Hepatocyte (in vitro differentiated cells): ENCODE data around the gene NFILZ. TPM values are rescaled to one million over a fixed set of nuclear protein-coding genes. Genes with fewer than 3 reads are reported as not detected.
"Not testable (repeated sequence)": the region's sequence is repeated elsewhere in the genome, so short reads cannot be mapped to it uniquely, and the experiment has no call there.

Experiments
- DNase-seq: peaks from one replicate; pipeline ENCODE4 v3.0.0-alpha.2; 2016; ENCODE audit warnings: low spot score
- H2AFZ ChIP-seq: fragments of 200-600 bp; sonication (generic); 2 replicates; pipeline ENCODE4 v1.6.0; 2016; ENCODE audit warnings: antibody characterized with exemption, mild to moderate bottlenecking
- H3K27ac ChIP-seq: fragments of 200-600 bp; sonication (generic); 2 replicates; pipeline ENCODE4 v1.5.1; 2016; ENCODE audit warnings: mild to moderate bottlenecking
- H3K27me3 ChIP-seq: fragments of 200-600 bp; sonication (generic); 2 replicates; pipeline ENCODE4 v1.6.1; 2016
- H3K36me3 ChIP-seq: fragments of 200-600 bp; sonication (generic); replicated peaks from 2 replicates; pipeline ENCODE4 v1.5.1; 2016; ENCODE audit warnings: low read depth; ENCODE audit not compliant: insufficient read depth
- H3K4me1 ChIP-seq: fragments of 200-600 bp; sonication (generic); 2 replicates; pipeline ENCODE4 v1.5.1; 2016; ENCODE audit warnings: mild to moderate bottlenecking, moderate library complexity; ENCODE audit not compliant: insufficient read depth
- H3K4me2 ChIP-seq: fragments of 200-600 bp; sonication (generic); 2 replicates; pipeline ENCODE4 v1.6.0; 2016
- H3K4me3 ChIP-seq: fragments of 200-600 bp; sonication (generic); 2 replicates; pipeline ENCODE4 v1.5.1; 2016; ENCODE audit warnings: mild to moderate bottlenecking
- H3K79me2 ChIP-seq: fragments of 200-600 bp; sonication (generic); 2 replicates; pipeline ENCODE4 v1.6.0; 2017; ENCODE audit warnings: mild to moderate bottlenecking
- H3K9me2 ChIP-seq: fragments of 200-600 bp; sonication (generic); replicated peaks from 2 replicates; pipeline ENCODE4 v1.6.0; 2017; ENCODE audit warnings: mild to moderate bottlenecking; ENCODE audit not compliant: insufficient read depth
- H3K9me3 ChIP-seq: fragments of 200-600 bp; sonication (generic); 2 replicates; pipeline ENCODE4 v1.5.1; 2016; ENCODE audit warnings: low read depth, mild to moderate bottlenecking
- H4K20me1 ChIP-seq: fragments of 200-600 bp; sonication (generic); 2 replicates; pipeline ENCODE4 v1.6.0; 2016; ENCODE audit warnings: mild to moderate bottlenecking; ENCODE audit not compliant: insufficient read depth, poor library complexity, severe bottlenecking
- EZH2 ChIP-seq: fragments of 200-600 bp; sonication (generic); IDR thresholded peaks from 2 replicates; pipeline ENCODE4 v1.6.1; 2016; ENCODE audit warnings: antibody characterized with exemption, mild to moderate bottlenecking, borderline replicate concordance
- EZH2phosphoT487 ChIP-seq: fragments of 200-600 bp; sonication (generic); IDR thresholded peaks from one replicate; pipeline ENCODE4 v1.6.1; 2018; ENCODE audit warnings: antibody characterized with exemption, mild to moderate bottlenecking, low read depth, moderate library complexity; ENCODE audit not compliant: unreplicated experiment, severe bottlenecking
- WGBS: methylation state at CpG from one replicate; pipeline ENCODE4 v1.1.6; 2016; ENCODE audit warnings: low lambda C conversion rate; ENCODE audit errors: missing lambda C conversion rate; 5-methylcytosine and 5-hydroxymethylcytosine counted together
- polyA plus RNA-seq: library from polyadenylated mRNA; unstranded; fragments of >200 nt; fragmentation: Nextera tagmentation; extraction: Ambion mirVana; gene quantifications from 2 replicates; pipeline ENCODE4 v1.2.1, GENCODE V29; 2016
- total RNA-seq: library from RNA; depleted of rRNA; stranded (reverse); fragments of >200 nt; gene quantifications from 2 replicates; pipeline ENCODE4 v1.2.3, GENCODE V29; 2014
- TF ChIP-seq, protein P1 (sequence below): fragments of 200-600 bp; sonication (generic); IDR thresholded peaks from 2 replicates; pipeline ENCODE4 v1.5.1; 2016; ENCODE audit warnings: antibody characterized with exemption, mild to moderate bottlenecking; ENCODE audit not compliant: poor library complexity

Gene NFILZ
- total and polyA plus RNA-seq, 2 experiments from 2014 or later = not detected

GRCh38 chr19:8622886-8623285 lies 7.5 kb upstream of the NFILZ start:
- 67% methylated on average over 4 of the region's 4 CpGs for WGBS
- H3K4me2 ChIP-seq, H3K9me2 ChIP-seq, H3K4me1 ChIP-seq, H3K4me3 ChIP-seq, DNase-seq, H3K27me3 ChIP-seq, H3K36me3 ChIP-seq, H2AFZ ChIP-seq, H3K79me2 ChIP-seq, H3K9me3 ChIP-seq, H3K27ac ChIP-seq, H4K20me1 ChIP-seq: not testable (repeated sequence)
- TF ChIP-seq, protein P1, sequence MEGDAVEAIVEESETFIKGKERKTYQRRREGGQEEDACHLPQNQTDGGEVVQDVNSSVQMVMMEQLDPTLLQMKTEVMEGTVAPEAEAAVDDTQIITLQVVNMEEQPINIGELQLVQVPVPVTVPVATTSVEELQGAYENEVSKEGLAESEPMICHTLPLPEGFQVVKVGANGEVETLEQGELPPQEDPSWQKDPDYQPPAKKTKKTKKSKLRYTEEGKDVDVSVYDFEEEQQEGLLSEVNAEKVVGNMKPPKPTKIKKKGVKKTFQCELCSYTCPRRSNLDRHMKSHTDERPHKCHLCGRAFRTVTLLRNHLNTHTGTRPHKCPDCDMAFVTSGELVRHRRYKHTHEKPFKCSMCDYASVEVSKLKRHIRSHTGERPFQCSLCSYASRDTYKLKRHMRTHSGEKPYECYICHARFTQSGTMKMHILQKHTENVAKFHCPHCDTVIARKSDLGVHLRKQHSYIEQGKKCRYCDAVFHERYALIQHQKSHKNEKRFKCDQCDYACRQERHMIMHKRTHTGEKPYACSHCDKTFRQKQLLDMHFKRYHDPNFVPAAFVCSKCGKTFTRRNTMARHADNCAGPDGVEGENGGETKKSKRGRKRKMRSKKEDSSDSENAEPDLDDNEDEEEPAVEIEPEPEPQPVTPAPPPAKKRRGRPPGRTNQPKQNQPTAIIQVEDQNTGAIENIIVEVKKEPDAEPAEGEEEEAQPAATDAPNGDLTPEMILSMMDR = peak; percentile 14

- peaks cover 7% of the 10 kb centered on the region for H3K4me1 ChIP-seq
- H3K9me2 ChIP-seq = no peaks in the 10 kb centered on the region
- WGBS = 89% methylated on average over 8 of the region's 8 CpGs
- H3K79me2 ChIP-seq = no peaks in the 10 kb centered on the region
- no peak for DNase-seq
- no peaks in the 10 kb centered on the region for H3K9me3 ChIP-seq
- H3K27me3 ChIP-seq = no peaks in the 10 kb centered on the region
- H4K20me1 ChIP-seq = no peaks in the 10 kb centered on the region
- H3K4me2 ChIP-seq = no peak overlapping the region
- H3K4me3 ChIP-seq = no peak overlapping the region
- TF ChIP-seq EZH2phosphoT487 (no peak), EZH2 (no peak)
- TF ChIP-seq, protein P1 = no peak
- H3K36me3 ChIP-seq = no peaks in the 10 kb centered on the region
- no peak overlapping the region for H3K27ac ChIP-seq
- no peak overlapping the region for H2AFZ ChIP-seq
These were observed 3.6 kb upstream of the NFILZ start for GRCh38 chr19:8626842-8627241.

- Histone ChIP-seq H3K36me3 (no peaks in the 10 kb centered on the region), H3K4me1 (peaks cover 7% of the 10 kb centered on the region), H2AFZ (no peak overlapping the region), H3K4me2 (no peak overlapping the region), H4K20me1 (no peaks in the 10 kb centered on the region), H3K9me3 (no peaks in the 10 kb centered on the region), H3K79me2 (no peaks in the 10 kb centered on the region), H3K4me3 (no peak overlapping the region), H3K27me3 (no peaks in the 10 kb centered on the region), H3K27ac (no peak overlapping the region), H3K9me2 (no peaks in the 10 kb centered on the region)
- TF ChIP-seq EZH2 (no peak), EZH2phosphoT487 (no peak)
- TF ChIP-seq, protein P1 = no peak
- DNase-seq = no peak
- 77% methylated on average over 2 of the region's 2 CpGs for WGBS
These were observed 1.2 kb upstream of the NFILZ start for GRCh38 chr19:8629184-8629583.

DNA sequence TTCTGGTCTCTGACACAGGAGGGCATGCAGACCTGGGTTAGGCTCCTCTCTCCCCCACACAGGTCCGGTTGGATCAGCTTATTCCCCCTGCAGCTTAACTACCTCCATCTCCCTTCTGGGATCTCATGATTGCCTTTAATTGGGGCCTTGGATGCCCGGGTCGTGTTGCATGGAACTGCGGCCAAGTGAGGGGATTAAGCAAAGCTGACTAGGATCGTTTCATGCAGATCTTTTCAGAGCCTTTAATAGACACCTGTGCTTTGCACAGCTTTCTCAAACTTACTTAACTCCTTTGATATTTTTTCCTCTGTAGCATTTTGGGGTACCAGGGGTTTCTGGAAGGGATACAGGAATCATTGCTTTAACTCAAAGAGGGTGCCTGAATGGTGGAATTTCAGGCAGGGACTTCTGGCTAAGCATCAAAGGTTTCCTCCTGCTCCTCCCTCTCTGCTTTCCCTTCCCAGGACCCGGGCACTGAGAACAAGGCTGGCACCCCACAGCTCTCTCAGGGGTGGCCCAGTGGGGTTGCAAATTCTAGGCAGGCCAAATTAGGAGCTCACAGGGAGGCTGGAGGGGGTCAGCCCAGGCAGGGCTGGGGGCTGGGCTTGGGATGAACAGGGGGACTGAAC lies 477 bp downstream of the NFILZ start:
- TF ChIP-seq EZH2phosphoT487 (no peak), EZH2 (no peak)
- TF ChIP-seq, protein P1 = no peak
- Histone ChIP-seq H3K4me2 (peak overlapping the region; percentile 49), H3K36me3 (no peaks in the 10 kb centered on the region), H3K9me3 (no peaks in the 10 kb centered on the region), H3K9me2 (no peaks in the 10 kb centered on the region), H3K27me3 (no peaks in the 10 kb centered on the region), H2AFZ (no peak overlapping the region), H3K4me1 (peaks cover 7% of the 10 kb centered on the region), H3K4me3 (no peak overlapping the region), H4K20me1 (no peaks in the 10 kb centered on the region), H3K27ac (no peak overlapping the region), H3K79me2 (no peaks in the 10 kb centered on the region)
- 27% methylated on average over 6 of the region's 6 CpGs for WGBS
- no peak for DNase-seq
